Measurements from ENCODE around the gene CKAP2L. TPM values are rescaled to one million over a fixed set of nuclear protein-coding genes. Genes with fewer than 3 reads are reported as not detected.

CKAP2L gene
- total and polyA plus RNA-seq, 2 donors (not counting 3 experiments of a cell fraction or from before 2014, with no cell fraction given): 3.4 to 30.7 TPM

DNA sequence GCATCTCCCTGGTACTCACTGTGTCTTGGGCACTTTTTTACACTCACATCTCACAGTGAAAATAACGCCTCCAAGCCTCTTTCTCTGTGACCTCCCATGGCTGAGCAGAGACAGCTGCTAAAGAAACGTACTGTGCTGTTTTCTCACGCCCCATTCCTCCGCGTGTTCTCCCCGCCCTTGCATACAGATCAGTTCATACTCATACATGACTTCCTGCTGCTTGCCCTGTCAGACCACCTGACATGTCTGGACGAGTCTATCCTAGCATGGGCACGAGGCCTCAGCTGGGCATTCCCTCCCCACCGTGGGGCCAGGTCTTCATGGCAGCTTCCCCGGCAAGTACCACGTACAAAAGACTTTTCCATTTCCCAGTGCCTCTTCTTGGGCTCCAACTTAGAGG, 41.1 kb upstream of the CKAP2L start:
- H3K27ac ChIP-seq (ENCODE audit: insufficient read depth, low read depth, low read length): no peak overlapping the region
- no peak overlapping the region for H3K4me3 ChIP-seq (replicated peaks in 1 of 3; ENCODE audit: insufficient read depth in 1 of 3, low read depth in 1 of 3, low read length in 3 of 3)
- TF ChIP-seq POLR2AphosphoS5 (IDR thresholded peaks at IDR 0.05; ENCODE audit: insufficient read depth, low read depth, low read length): no peak
- TF ChIP-seq, protein P1, sequence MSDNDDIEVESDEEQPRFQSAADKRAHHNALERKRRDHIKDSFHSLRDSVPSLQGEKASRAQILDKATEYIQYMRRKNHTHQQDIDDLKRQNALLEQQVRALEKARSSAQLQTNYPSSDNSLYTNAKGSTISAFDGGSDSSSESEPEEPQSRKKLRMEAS (IDR thresholded peaks at IDR 0.05; ENCODE audit: insufficient read depth, insufficient read length): no peak
- no peak for TF ChIP-seq MYC (IDR thresholded peaks at IDR 0.05; ENCODE audit: low read depth, low read length)
- TF ChIP-seq EZH2 (IDR thresholded peaks at IDR 0.05; ENCODE audit: borderline replicate concordance, low read depth, low read length, severe bottlenecking): no peak
- TF ChIP-seq FOS (IDR thresholded peaks at IDR 0.05; ENCODE audit: borderline replicate concordance, insufficient read depth, low read length): no peak
- TF ChIP-seq JUN (IDR thresholded peaks at IDR 0.05; ENCODE audit: borderline replicate concordance, insufficient read depth, insufficient read length, low read depth): no peak
- TF ChIP-seq, protein P2, sequence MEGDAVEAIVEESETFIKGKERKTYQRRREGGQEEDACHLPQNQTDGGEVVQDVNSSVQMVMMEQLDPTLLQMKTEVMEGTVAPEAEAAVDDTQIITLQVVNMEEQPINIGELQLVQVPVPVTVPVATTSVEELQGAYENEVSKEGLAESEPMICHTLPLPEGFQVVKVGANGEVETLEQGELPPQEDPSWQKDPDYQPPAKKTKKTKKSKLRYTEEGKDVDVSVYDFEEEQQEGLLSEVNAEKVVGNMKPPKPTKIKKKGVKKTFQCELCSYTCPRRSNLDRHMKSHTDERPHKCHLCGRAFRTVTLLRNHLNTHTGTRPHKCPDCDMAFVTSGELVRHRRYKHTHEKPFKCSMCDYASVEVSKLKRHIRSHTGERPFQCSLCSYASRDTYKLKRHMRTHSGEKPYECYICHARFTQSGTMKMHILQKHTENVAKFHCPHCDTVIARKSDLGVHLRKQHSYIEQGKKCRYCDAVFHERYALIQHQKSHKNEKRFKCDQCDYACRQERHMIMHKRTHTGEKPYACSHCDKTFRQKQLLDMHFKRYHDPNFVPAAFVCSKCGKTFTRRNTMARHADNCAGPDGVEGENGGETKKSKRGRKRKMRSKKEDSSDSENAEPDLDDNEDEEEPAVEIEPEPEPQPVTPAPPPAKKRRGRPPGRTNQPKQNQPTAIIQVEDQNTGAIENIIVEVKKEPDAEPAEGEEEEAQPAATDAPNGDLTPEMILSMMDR (IDR thresholded peaks at IDR 0.05; ENCODE audit: extremely low read depth in 1 of 2, insufficient read depth in 1 of 2, low read depth in 1 of 2, low read length in 2 of 2): no peak
- TF ChIP-seq GATA2 (IDR thresholded peaks at IDR 0.05; ENCODE audit: insufficient read depth, insufficient read length, low read depth, low read length): no peak
- TF ChIP-seq POLR2A (IDR thresholded peaks at IDR 0.05; ENCODE audit: low read depth, low read length): no peak
- H3K27me3 ChIP-seq (ENCODE audit: control insufficient read depth in 2 of 2, insufficient read depth in 2 of 2, low read length in 2 of 2): no peaks in the 10 kb centered on the region
- POLR2A ChIA-PET: interaction anchor here (0.6 kb wide), 1 partner anchor 37 kb away, joined by 5 read pairs; no protein-coding TSS in a partner anchor
- no peaks in the 10 kb centered on the region for H3K9me1 ChIP-seq (replicated peaks; ENCODE audit: control insufficient read depth, extremely low read depth, insufficient read depth, low read length)
- dilution Hi-C loops (cut with MboI; ENCODE audit: extremely low pct_ligation_motif_present, low sequenced_read_pairs): no loop called here
- FAIRE-seq: no peak
- no peaks in the 10 kb centered on the region for H3K9me3 ChIP-seq (replicated peaks; ENCODE audit: control insufficient read depth, insufficient read depth, low read length)
- no peak overlapping the region for H3K9ac ChIP-seq (replicated peaks; ENCODE audit: extremely low read depth, insufficient read depth, low read length)
- no TSS peak for BruUV-seq (replicated peaks)
- intact Hi-C loops (cut with micrococcal nuclease): no loop called here
- no peak for DNase-seq (ENCODE audit: low read depth, low spot score)
- H3K4me2 ChIP-seq (ENCODE audit: insufficient read depth, low read length): no peak overlapping the region
- H4K20me1 ChIP-seq (replicated peaks; ENCODE audit: control insufficient read depth, extremely low read depth, insufficient read depth, low read length): no peaks in the 10 kb centered on the region
- H3K4me1 ChIP-seq (ENCODE audit: control insufficient read depth, extremely low read depth, insufficient read depth, low read length): no peaks in the 10 kb centered on the region
- H3K36me3 ChIP-seq (ENCODE audit: control insufficient read depth in 2 of 2, extremely low read depth in 1 of 2, insufficient read depth in 2 of 2, low read length in 2 of 2): no peaks in the 10 kb centered on the region
- CTCF ChIA-PET: interaction anchor here (0.7 to 1.3 kb wide), 2 partner anchors 10 to 18 kb away, joined by 3 read pairs; no protein-coding TSS in a partner anchor
- H2AFZ ChIP-seq (ENCODE audit: low read depth, low read length): no peak overlapping the region
- no peaks in the 10 kb centered on the region for H3K79me2 ChIP-seq (ENCODE audit: control insufficient read depth, insufficient read depth, low read length)

All from endothelial cell of umbilical vein (primary cell).